PFSK-1 (cell line): ENCODE measurements around the gene PEX19.

ENCODE experiments used
- POLR2AphosphoS5 ChIP-seq: IDR thresholded peaks from 2 replicates; pipeline ENCODE4 v1.6.1; 2012; ENCODE audit warnings: low read depth, mild to moderate bottlenecking, control low read depth, low read length, moderate library complexity
- TAF1 ChIP-seq: IDR thresholded peaks from 2 replicates; pipeline ENCODE4 v1.6.1; 2012; ENCODE audit warnings: low read length, control low read depth, borderline replicate concordance; ENCODE audit not compliant: insufficient read depth

DNA sequence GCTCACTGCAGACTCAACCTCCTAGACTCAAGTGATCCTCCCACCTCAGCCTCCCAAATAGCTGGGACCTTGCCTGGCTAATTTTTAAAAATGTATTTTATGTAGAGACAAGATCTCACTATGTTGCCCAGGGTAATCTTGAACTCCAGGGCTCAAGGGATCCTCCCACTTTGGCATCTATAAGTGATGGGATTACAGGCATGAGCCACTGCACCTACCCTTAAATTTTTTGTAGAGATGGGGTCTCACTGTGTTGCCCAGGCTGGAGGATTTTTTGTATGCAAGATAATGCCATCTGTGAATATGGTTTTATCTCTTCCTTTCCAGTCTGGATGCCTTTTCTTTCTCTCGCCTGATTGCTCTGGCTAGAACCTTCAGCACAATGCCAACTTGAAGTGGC is 13.9 kb downstream of the PEX19 start:
- TF ChIP-seq POLR2AphosphoS5 (no peak), TAF1 (no peak)
